HepG2 (cell line): ENCODE results near the gene TUG1. TPM values are rescaled to one million over a fixed set of nuclear protein-coding genes. Genes with fewer than 3 reads are reported as not detected.

ENCODE experiments used
- CREM ChIP-seq, 2 experiments: sonication (generic) in 1 of 2; formaldehyde crosslinking in 1 of 2; IDR thresholded peaks; 2 replicates each; pipeline versions ENCODE4 v1.4.0 to v1.6.1; 2016 to 2020; ENCODE audit warnings: antibody characterized with exemption in 1 of 2, mild to moderate bottlenecking in 1 of 2, missing genetic modification reagents in 1 of 2
- HNF4A ChIP-seq: sonication (generic); formaldehyde crosslinking; IDR thresholded peaks from 2 replicates; pipeline ENCODE4 v1.4.0; 2020; ENCODE audit warnings: missing genetic modification reagents
- LCORL ChIP-seq, 2 experiments: fragments of 450-650 bp in 1 of 2; sonication (generic) in 1 of 2; formaldehyde crosslinking in 1 of 2; IDR thresholded peaks; 2 replicates each; pipeline versions ENCODE4 v1.5.0 to v1.6.1; 2017 to 2020; ENCODE audit warnings: antibody characterized with exemption in 1 of 2, missing genetic modification reagents in 1 of 2
- MEIS2 ChIP-seq: sonication (generic); formaldehyde crosslinking; IDR thresholded peaks from 2 replicates; pipeline ENCODE4 v1.9.0; 2021; ENCODE audit warnings: mild to moderate bottlenecking, missing genetic modification reagents
- MTERF4 ChIP-seq: sonication (generic); formaldehyde crosslinking; IDR thresholded peaks from 2 replicates; pipeline ENCODE4 v1.8.0; 2023; ENCODE audit warnings: mild to moderate bottlenecking, missing genetic modification reagents
- NR0B2 ChIP-seq: sonication (generic); formaldehyde crosslinking; IDR thresholded peaks from 2 replicates; pipeline ENCODE4 v1.4.0; 2020; ENCODE audit warnings: mild to moderate bottlenecking, missing genetic modification reagents
- PATZ1 ChIP-seq: sonication (generic); formaldehyde crosslinking; IDR thresholded peaks from 2 replicates; pipeline ENCODE4 v1.4.0; 2020; ENCODE audit warnings: missing genetic modification reagents
- RORA ChIP-seq: sonication (generic); formaldehyde crosslinking; IDR thresholded peaks from 2 replicates; pipeline ENCODE4 v1.5.0; 2020; ENCODE audit warnings: mild to moderate bottlenecking, missing genetic modification reagents, moderate library complexity
- RXRB ChIP-seq: IDR thresholded peaks from 2 replicates; pipeline ENCODE4 v1.6.1; 2016; ENCODE audit warnings: borderline replicate concordance, missing genetic modification reagents, missing compliant biosample characterization
- SATB2 ChIP-seq: sonication (generic); formaldehyde crosslinking; IDR thresholded peaks from 2 replicates; pipeline ENCODE4 v1.5.0; 2020; ENCODE audit warnings: missing genetic modification reagents
- SP4 ChIP-seq: sonication (generic); formaldehyde crosslinking; IDR thresholded peaks from 2 replicates; pipeline ENCODE4 v1.8.1; 2023; ENCODE audit warnings: mild to moderate bottlenecking, missing genetic modification reagents
- ZKSCAN8 ChIP-seq: IDR thresholded peaks from 2 replicates; pipeline ENCODE4 v1.6.1; 2016; ENCODE audit warnings: borderline replicate concordance, missing genetic modification reagents, missing compliant biosample characterization
- ZNF234 ChIP-seq: sonication (generic); formaldehyde crosslinking; conservative IDR thresholded peaks from 2 replicates; pipeline ENCODE4 v1.5.1; 2020; ENCODE audit warnings: mild to moderate bottlenecking, missing genetic modification reagents
- ZNF335 ChIP-seq: sonication (generic); formaldehyde crosslinking; IDR thresholded peaks from 2 replicates; pipeline ENCODE4 v1.4.0; 2020; ENCODE audit warnings: missing genetic modification reagents
- ZNF724P ChIP-seq: sonication (generic); formaldehyde crosslinking; IDR thresholded peaks from 2 replicates; pipeline ENCODE4 v1.8.0; 2022; ENCODE audit warnings: missing genetic modification reagents, borderline replicate concordance
- polyA plus RNA-seq, 8 experiments: library from polyadenylated mRNA; depleted of rRNA in 3 of 8; stranded (reverse) in 7 of 8; unstranded in 1 of 8; fragments of >200 nt; fragmentation: Illumina TruSeq in 4 of 8; extraction: Trizol in 4 of 8; gene quantifications; 2 replicates each; pipeline versions ENCODE4 v1.2.1 to v1.2.3, GENCODE V29; 2011 to 2016; ENCODE audit warnings: low read depth in 4 of 8, missing spikeins in 1 of 8, mixed read lengths in 1 of 8; ENCODE audit not compliant: insufficient read depth in 1 of 8
- total RNA-seq, 5 experiments: library from RNA; depleted of rRNA; stranded (reverse); fragments of >200 nt; fragmentation: Illumina TruSeq; extraction: Trizol; gene quantifications; 2 replicates each; pipeline ENCODE4 v1.2.3, GENCODE V29; 2016; ENCODE audit warnings: low read depth in 1 of 5
- TF ChIP-seq, protein P1 (sequence below): sonication (generic); formaldehyde crosslinking; IDR thresholded peaks from 2 replicates; pipeline ENCODE4 v1.4.0; 2020; ENCODE audit warnings: missing genetic modification reagents
- TF ChIP-seq, protein P2 (sequence below): sonication (generic); formaldehyde crosslinking; IDR thresholded peaks from 2 replicates; pipeline ENCODE4 v1.4.0; 2020; ENCODE audit warnings: missing genetic modification reagents, borderline replicate concordance
- TF ChIP-seq, protein P3 (sequence below): sonication (generic); formaldehyde crosslinking; IDR thresholded peaks from 2 replicates; pipeline ENCODE4 v1.5.0; 2020; ENCODE audit warnings: missing genetic modification reagents

Gene TUG1
- total and polyA plus RNA-seq, 2 of the 13 experiments (the other 11 are each of a cell fraction or from before 2014, with no cell fraction given): 35.2 to 122 TPM

DNA sequence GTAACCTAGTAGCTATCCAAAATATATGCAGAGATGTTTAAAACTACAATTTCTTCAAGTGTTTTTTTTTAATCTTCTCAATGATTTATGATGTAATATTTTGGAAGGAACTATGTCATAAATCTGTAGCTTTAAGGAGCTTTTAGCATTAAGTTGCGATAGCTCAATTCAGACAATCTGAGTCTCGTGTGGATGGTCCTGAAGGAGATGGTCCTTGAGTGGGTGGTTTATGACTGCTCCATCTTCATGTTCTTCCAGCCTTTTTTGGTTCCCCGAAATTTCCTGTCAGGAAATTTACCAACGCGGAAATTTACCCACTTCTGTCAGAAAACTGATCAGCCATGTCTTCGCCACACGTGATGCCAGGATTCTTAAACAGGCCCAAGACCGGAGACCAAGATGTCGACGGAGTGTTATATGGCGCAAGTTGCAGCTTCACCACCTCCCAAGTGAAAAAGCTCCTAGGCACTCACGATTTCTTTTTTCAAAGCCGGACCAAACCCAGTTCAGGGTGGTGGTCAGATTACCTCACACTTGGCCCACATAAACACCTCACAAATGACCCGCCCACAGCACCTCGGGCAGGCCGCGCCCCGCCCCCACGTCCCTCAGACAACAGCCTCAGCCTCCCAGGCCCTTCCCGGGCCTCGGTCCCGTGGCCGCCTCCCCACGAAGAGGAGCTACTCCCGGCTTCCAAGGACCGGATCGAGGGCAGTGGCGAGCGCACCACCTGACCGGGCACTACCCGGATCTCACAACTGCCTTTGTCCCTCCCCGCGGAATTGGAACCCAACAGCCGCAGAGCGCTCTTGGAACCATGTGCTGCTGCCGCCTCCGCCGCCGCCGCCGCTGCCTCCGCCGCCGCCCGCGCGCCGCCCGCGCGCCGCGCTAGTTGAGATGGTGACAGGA, 796 bp upstream of the TUG1 start, which contains the start of gene MORC2 (continued):
- TF ChIP-seq, protein P1, sequence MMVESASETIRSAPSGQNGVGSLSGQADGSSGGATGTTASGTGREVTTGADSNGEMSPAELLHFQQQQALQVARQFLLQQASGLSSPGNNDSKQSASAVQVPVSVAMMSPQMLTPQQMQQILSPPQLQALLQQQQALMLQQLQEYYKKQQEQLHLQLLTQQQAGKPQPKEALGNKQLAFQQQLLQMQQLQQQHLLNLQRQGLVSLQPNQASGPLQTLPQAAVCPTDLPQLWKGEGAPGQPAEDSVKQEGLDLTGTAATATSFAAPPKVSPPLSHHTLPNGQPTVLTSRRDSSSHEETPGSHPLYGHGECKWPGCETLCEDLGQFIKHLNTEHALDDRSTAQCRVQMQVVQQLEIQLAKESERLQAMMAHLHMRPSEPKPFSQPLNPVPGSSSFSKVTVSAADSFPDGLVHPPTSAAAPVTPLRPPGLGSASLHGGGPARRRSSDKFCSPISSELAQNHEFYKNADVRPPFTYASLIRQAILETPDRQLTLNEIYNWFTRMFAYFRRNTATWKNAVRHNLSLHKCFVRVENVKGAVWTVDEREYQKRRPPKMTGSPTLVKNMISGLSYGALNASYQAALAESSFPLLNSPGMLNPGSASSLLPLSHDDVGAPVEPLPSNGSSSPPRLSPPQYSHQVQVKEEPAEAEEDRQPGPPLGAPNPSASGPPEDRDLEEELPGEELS (CRISPR knock-in tag): peak; percentile 47; the same call in 1 of the 2 replicates
- TF ChIP-seq ZKSCAN8 (CRISPR knock-in tag) (no peak), ZNF335 (CRISPR knock-in tag) (no peak), LCORL (IDR thresholded peaks at IDR 0.05) (no peak), LCORL (CRISPR knock-in tag; IDR thresholded peaks at IDR 0.05) (no peak; the same call in 1 of the 2 replicates), HNF4A (CRISPR knock-in tag) (no peak), RORA (CRISPR knock-in tag) (no peak), SP4 (no peak), PATZ1 (CRISPR knock-in tag) (no peak), MTERF4 (CRISPR knock-in tag) (no peak), ZNF724P (CRISPR knock-in tag) (no peak), SATB2 (CRISPR knock-in tag) (no peak; the same call in 1 of the 2 replicates), RXRB (no peak), ZNF234 (CRISPR knock-in tag) (0 out of 2 replicates have a peak, but pooled peaks have one; percentile 70), CREM (IDR thresholded peaks at IDR 0.05) (no peak), CREM (CRISPR knock-in tag; IDR thresholded peaks at IDR 0.05) (no peak), MEIS2 (CRISPR knock-in tag) (peak; percentile 33; the same call in 1 of the 2 replicates), NR0B2 (CRISPR knock-in tag) (0 out of 2 replicates have a peak, but pooled peaks have one; percentile 26)
- TF ChIP-seq, protein P2, sequence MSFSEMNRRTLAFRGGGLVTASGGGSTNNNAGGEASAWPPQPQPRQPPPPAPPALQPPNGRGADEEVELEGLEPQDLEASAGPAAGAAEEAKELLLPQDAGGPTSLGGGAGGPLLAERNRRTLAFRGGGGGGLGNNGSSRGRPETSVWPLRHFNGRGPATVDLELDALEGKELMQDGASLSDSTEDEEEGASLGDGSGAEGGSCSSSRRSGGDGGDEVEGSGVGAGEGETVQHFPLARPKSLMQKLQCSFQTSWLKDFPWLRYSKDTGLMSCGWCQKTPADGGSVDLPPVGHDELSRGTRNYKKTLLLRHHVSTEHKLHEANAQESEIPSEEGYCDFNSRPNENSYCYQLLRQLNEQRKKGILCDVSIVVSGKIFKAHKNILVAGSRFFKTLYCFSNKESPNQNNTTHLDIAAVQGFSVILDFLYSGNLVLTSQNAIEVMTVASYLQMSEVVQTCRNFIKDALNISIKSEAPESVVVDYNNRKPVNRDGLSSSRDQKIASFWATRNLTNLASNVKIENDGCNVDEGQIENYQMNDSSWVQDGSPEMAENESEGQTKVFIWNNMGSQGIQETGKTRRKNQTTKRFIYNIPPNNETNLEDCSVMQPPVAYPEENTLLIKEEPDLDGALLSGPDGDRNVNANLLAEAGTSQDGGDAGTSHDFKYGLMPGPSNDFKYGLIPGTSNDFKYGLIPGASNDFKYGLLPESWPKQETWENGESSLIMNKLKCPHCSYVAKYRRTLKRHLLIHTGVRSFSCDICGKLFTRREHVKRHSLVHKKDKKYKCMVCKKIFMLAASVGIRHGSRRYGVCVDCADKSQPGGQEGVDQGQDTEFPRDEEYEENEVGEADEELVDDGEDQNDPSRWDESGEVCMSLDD (CRISPR knock-in tag): no peak
- TF ChIP-seq, protein P3, sequence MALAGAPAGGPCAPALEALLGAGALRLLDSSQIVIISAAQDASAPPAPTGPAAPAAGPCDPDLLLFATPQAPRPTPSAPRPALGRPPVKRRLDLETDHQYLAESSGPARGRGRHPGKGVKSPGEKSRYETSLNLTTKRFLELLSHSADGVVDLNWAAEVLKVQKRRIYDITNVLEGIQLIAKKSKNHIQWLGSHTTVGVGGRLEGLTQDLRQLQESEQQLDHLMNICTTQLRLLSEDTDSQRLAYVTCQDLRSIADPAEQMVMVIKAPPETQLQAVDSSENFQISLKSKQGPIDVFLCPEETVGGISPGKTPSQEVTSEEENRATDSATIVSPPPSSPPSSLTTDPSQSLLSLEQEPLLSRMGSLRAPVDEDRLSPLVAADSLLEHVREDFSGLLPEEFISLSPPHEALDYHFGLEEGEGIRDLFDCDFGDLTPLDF: no peak
